ENCODE results near the gene ARID1B. TPM values are rescaled to one million over a fixed set of nuclear protein-coding genes. Genes with fewer than 3 reads are reported as not detected.

Gene ARID1B
- total RNA-seq, 1 donor from 2014 or later = 67.5 TPM

DNA sequence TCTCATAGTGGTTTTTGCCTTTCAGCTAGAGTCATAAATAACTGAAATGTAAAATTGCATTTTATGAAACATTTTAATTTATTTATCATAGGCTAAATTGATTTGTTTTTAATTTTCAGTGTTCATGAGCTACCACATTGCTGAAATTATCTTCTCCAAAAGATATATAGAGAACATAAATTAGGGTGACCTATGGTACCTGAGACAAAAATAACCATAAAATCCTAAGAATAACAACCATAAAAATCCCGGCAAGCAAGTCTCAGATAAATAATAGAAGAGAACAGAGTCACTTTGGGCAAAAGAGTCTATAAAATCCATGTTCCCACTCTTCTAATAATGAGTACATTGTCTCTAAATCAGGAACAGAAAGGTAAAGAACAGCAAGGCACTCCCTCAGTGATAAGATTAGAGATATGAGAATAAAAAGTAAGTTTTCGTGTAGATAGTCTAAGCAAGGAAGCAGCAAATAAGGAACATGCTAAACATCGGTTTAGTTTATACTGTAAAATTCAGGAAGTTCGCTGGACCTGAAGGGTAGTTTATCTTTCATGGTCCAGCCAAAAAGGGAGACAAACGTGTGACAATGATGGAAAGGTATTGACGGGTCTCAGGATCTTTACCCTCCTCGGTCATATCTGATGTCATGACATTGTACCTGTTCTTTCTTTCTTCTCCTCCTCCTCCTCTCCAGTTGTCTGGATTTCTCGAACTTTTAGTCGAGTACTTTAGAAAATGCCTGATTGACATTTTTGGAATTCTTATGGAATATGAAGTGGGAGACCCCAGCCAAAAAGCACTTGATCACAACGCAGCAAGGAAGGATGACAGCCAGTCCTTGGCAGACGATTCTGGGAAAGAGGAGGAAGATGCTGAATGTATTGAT is 428.5 kb downstream of the ARID1B start:
- H3K36me3 Mint-ChIP-seq (ENCODE audit: low read depth) = peaks cover 39% of the 10 kb centered on the region
- no peak for DNase-seq

DNA sequence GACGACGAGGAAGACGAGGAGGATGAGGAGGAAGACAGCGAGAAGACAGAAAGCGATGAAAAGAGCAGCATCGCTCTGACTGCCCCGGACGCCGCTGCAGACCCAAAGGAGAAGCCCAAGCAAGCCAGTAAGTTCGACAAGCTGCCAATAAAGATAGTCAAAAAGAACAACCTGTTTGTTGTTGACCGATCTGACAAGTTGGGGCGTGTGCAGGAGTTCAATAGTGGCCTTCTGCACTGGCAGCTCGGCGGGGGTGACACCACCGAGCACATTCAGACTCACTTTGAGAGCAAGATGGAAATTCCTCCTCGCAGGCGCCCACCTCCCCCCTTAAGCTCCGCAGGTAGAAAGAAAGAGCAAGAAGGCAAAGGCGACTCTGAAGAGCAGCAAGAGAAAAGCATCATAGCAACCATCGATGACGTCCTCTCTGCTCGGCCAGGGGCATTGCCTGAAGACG is 429.2 kb downstream of the ARID1B start:
- intact Hi-C loops (cut with micrococcal nuclease) = no loop called here
- H3K4me3 Mint-ChIP-seq = no peak overlapping the region
- H3K4me1 Mint-ChIP-seq = no peaks in the 10 kb centered on the region
- no peak overlapping the region for H3K27ac Mint-ChIP-seq
- no peak for DNase-seq
- no peaks in the 10 kb centered on the region for H3K27me3 Mint-ChIP-seq
- H3K36me3 Mint-ChIP-seq (ENCODE audit: low read depth) = peaks cover 33% of the 10 kb centered on the region
- H3K9me3 Mint-ChIP-seq = no peaks in the 10 kb centered on the region

More for the DNA sequence above, 428.5 kb downstream of the ARID1B start:
- intact Hi-C loops (cut with micrococcal nuclease) = no loop called here
- no peaks in the 10 kb centered on the region for H3K27me3 Mint-ChIP-seq
- H3K4me1 Mint-ChIP-seq = no peaks in the 10 kb centered on the region
- no peaks in the 10 kb centered on the region for H3K9me3 Mint-ChIP-seq
- H3K27ac Mint-ChIP-seq = no peak overlapping the region
- no peak overlapping the region for H3K4me3 Mint-ChIP-seq

DNA sequence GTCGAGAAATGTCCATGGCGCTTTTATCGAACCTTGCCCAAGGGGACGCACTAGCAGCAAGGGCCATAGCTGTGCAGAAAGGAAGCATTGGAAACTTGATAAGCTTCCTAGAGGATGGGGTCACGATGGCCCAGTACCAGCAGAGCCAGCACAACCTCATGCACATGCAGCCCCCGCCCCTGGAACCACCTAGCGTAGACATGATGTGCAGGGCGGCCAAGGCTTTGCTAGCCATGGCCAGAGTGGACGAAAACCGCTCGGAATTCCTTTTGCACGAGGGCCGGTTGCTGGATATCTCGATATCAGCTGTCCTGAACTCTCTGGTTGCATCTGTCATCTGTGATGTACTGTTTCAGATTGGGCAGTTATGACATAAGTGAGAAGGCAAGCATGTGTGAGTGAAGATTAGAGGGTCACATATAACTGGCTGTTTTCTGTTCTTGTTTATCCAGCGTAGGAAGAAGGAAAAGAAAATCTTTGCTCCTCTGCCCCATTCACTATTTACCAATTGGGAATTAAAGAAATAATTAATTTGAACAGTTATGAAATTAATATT is 430.4 kb downstream of the ARID1B start:
- Mint-ChIP-seq H3K27me3 (no peaks in the 10 kb centered on the region), H3K36me3 (ENCODE audit: low read depth) (peaks cover 29% of the 10 kb centered on the region), H3K4me3 (no peak overlapping the region), H3K27ac (no peak overlapping the region), H3K4me1 (no peaks in the 10 kb centered on the region), H3K9me3 (no peaks in the 10 kb centered on the region)
- DNase-seq = no peak
- intact Hi-C loops (cut with micrococcal nuclease) = no loop called here

DNA sequence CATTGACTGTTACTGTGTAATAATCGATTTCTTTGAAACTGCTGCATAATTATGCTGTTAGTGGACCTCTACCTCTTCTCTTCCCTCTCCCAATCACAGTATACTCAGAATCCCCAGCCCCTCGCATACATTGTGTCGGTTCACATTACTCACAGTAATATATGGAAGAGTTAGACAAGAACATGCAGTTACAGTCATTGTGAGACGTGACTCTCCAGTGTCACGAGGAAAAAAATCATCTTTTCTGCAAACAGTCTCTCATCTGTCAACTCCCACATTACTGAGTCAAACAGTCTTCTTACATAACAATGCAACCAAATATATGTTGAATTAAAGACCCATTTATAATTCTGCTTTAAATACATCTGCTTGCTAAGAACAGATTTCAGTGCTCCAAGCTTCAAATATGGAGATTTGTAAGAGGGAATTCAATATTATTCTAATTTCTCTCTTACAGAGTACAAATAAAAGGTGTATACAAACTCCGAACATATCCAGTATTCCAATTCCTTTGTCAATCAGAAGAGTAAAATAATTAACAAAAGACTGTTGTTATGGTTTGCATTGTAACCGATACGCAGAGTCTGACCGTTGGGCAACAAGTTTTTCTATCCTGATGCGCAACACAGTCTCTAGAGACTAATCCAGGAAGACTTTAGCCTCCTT is 432.8 kb downstream of the ARID1B start:
- Mint-ChIP-seq H3K4me1 (no peaks in the 10 kb centered on the region), H3K9me3 (no peaks in the 10 kb centered on the region), H3K27ac (peak overlapping the region; percentile 12), H3K4me3 (no peak overlapping the region), H3K36me3 (ENCODE audit: low read depth) (peaks cover 18% of the 10 kb centered on the region), H3K27me3 (no peaks in the 10 kb centered on the region)
- intact Hi-C loops (cut with micrococcal nuclease) = no loop called here
- no peak for DNase-seq

DNA sequence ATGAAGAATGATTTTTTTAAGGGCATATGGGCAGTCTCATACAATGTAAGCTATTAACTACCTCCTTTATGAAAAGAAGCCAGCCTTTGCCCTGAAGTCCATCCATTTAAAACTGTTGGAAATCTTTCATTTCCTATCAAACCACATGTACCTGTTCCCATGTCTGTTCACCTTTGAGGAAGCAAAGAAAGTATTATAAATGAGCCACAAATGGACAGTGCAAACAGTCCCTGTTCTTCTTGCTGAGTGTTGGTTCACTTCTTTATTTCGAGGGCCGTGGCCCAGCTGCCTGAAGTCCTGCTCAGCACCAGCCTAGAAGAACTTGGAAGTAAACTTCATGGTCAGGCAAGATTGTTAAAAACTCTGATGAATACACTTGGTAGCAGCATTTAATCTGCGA is 433.8 kb downstream of the ARID1B start:
- no peak overlapping the region for H3K27ac Mint-ChIP-seq
- intact Hi-C loops (cut with micrococcal nuclease) = no loop called here
- no peaks in the 10 kb centered on the region for H3K4me1 Mint-ChIP-seq
- H3K4me3 Mint-ChIP-seq = no peak overlapping the region
- peaks cover 14% of the 10 kb centered on the region for H3K36me3 Mint-ChIP-seq (ENCODE audit: low read depth)
- no peak for DNase-seq
- no peaks in the 10 kb centered on the region for H3K27me3 Mint-ChIP-seq
- no peaks in the 10 kb centered on the region for H3K9me3 Mint-ChIP-seq

DNA sequence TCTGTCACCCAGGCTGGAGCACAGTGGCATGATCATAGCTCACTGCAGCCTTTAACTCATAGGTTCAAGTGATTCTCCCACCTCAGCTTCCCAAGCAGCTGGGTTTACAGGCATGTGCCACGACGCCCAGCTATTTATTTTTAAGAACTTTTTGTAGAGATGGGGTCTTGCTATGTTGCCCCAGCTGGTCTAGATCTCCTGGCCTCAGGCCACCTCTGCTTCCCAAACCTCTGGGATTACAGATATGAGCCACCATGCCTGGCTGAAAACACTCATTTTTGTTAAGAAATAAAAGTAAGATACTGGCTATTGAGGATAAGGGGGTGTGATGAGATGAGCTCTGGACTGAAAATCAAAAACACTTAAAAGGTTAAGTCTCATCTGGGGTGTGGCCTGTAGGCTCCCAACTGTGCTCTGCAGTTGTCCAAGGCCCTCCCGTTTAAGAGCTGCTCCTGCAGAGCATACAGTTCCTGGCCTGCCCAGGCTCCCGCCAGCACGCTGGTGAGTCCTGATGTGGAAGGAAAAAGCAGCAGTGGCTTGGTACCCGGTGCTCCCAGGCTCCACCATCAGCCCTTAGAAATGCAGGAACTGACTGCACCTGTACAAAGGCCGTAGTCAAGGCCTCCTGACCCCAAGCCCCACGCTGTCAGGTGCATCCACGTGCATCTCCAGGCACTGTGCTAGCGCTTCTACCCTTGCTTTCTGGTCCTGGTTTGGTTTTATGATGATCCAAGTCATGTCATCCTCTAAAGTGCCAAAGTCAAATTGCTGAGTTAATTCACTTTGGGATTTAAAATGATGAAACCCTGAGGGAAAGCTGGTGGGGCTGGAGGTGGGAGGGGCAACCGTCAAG is 434.7 kb downstream of the ARID1B start:
- H3K27me3 Mint-ChIP-seq = no peaks in the 10 kb centered on the region
- intact Hi-C loops (cut with micrococcal nuclease) = no loop called here
- H3K9me3 Mint-ChIP-seq = no peaks in the 10 kb centered on the region
- no peak overlapping the region for H3K4me3 Mint-ChIP-seq
- no peak overlapping the region for H3K27ac Mint-ChIP-seq
- H3K36me3 Mint-ChIP-seq (ENCODE audit: low read depth) = peaks cover 7% of the 10 kb centered on the region
- H3K4me1 Mint-ChIP-seq = no peaks in the 10 kb centered on the region
- DNase-seq = no peak

DNA sequence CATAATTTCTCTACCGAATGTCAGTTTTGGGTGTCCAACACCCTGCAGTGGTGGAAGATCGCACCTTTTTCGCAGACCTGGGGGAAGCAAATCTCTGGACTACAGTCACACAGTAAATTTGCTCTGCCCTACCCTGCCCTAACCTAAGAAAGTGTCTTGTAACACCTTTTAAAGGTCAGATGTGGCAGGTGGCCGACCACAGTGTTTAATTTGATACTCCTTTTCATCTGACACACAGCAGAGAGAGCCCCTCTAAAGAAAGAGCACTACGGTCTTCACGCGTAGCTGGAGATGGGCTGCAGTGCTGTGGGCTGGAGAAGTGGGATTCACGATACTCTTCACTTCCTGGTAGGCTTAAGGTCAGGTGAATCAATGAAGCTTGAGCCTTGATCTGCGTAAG is 436.2 kb downstream of the ARID1B start:
- Mint-ChIP-seq H3K4me1 (no peaks in the 10 kb centered on the region), H3K27me3 (no peaks in the 10 kb centered on the region), H3K4me3 (no peak overlapping the region), H3K9me3 (no peaks in the 10 kb centered on the region), H3K36me3 (ENCODE audit: low read depth) (no peaks in the 10 kb centered on the region), H3K27ac (no peak overlapping the region)
- intact Hi-C loops (cut with micrococcal nuclease) = no loop called here
- no peak for DNase-seq

DNA sequence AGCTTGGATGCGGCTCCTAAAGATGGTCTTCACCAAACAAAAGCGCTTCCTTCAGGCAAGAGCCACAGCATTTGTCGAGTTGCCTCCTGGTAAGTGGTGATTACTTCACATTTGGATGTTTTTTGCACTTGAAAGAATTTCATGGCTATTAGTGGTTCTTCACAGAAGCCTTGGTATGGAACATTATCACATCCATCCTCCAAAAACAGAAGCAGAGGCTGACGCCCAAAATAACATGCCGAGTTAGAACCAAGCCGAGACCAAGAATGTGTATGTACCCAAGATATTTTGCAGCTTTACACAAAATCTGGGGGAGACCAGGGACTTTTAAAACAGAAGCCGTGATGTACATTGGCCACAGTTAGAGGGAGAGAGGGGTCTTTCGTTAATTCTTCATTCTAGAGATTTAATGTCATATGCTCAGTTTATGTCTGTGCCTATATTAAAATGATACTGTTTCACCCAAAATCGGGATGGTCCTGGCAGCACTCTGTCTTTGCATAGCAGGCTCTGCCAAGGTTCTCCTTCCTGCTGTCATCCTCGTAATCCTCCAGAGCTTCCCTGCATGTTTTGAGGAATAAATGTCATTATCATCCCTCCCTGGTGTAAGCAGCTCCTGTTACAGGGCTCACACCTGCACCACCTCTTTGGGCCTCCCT is 436.9 kb downstream of the ARID1B start:
- DNase-seq = no peak
- intact Hi-C loops (cut with micrococcal nuclease) = no loop called here
- Mint-ChIP-seq H3K4me3 (no peak overlapping the region), H3K4me1 (no peaks in the 10 kb centered on the region), H3K36me3 (ENCODE audit: low read depth) (no peaks in the 10 kb centered on the region), H3K27me3 (no peaks in the 10 kb centered on the region), H3K9me3 (no peaks in the 10 kb centered on the region), H3K27ac (no peak overlapping the region)

DNA sequence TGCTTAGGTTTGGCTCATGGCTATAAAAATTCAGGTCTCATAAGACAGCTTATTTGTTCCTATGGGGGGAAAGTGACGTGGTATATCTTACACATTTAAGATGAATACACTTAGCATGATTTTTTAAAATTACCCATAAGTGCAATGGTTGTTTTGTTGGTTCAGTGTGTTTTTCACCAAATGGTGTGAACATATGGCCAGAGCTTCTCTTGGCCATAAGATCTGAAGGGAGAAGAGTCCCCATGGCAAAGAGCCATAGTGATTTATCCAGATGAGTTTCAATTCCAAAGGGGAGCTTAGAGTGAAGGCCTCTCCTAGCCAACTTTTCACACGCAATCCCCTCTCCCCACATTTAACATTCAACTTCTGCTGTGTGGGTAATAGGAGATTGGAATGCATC is 438.5 kb downstream of the ARID1B start:
- intact Hi-C loops (cut with micrococcal nuclease) = no loop called here
- Mint-ChIP-seq H3K27ac (no peak overlapping the region), H3K36me3 (ENCODE audit: low read depth) (no peaks in the 10 kb centered on the region), H3K4me1 (peaks cover 2% of the 10 kb centered on the region), H3K9me3 (no peaks in the 10 kb centered on the region), H3K4me3 (no peak overlapping the region), H3K27me3 (no peaks in the 10 kb centered on the region)
- DNase-seq = no peak

DNA sequence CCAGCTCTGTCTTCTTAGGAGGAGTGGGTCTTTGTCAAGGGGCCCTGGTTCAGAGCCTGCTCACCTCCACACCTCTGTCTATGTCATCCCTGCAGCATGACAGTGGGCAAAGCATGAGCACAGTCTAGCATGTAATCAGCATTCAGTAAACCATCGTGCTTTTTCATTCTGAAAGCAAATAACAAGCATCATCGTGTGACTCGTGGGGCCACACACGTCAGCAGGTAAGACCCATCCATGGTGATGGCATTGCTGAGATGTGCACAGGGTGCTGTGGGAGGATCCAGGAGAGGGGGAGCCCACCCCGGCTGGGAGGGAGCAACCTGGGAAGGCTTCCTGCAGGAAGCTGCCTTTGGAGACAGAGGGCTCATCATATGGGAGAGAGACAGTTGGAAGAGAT is 439.4 kb downstream of the ARID1B start:
- Mint-ChIP-seq H3K27me3 (no peaks in the 10 kb centered on the region), H3K36me3 (ENCODE audit: low read depth) (no peaks in the 10 kb centered on the region), H3K27ac (no peak overlapping the region), H3K4me3 (no peak overlapping the region), H3K9me3 (no peaks in the 10 kb centered on the region), H3K4me1 (peaks cover 8% of the 10 kb centered on the region)
- intact Hi-C loops (cut with micrococcal nuclease) = no loop called here
- no peak for DNase-seq

DNA sequence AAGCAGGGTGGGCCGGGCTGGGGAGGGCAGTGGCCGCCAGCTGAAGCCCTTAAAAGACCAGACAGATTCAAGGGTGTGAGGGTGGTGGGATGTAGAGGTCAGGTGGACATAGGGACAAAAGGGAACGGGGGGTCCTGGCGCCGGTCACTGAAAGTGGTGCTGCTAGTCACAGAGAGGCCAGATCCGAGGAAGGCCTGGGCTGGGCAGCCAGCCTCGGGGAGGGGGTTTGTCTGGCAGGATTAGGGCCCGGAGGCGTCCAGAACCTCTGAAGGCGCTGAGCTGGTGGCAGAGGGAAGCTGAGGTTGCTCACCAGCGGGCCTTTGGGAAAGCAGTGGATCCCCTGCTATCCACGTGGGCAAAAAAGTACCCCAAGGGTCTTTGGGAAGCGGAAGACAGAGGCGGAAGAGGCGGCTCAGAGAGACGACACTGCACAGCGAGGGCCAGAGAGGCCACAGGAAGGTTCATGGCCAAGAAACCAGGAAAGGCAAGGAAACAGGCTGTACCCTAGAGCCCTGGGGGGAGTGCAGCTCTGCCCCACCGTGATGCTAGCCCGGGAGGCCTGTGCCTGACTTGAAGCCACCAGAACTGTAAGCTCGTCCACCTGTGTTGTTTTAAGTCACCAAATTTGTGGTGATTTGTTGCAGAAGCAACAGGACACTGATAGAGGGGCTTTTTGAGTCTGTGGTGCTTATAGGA is 440.2 kb downstream of the ARID1B start:
- Mint-ChIP-seq H3K27me3 (no peaks in the 10 kb centered on the region), H3K36me3 (ENCODE audit: low read depth) (no peaks in the 10 kb centered on the region), H3K4me3 (no peak overlapping the region), H3K27ac (no peak overlapping the region), H3K4me1 (peaks cover 10% of the 10 kb centered on the region), H3K9me3 (no peaks in the 10 kb centered on the region)
- DNase-seq = no peak
- intact Hi-C loops (cut with micrococcal nuclease) = no loop called here

DNA sequence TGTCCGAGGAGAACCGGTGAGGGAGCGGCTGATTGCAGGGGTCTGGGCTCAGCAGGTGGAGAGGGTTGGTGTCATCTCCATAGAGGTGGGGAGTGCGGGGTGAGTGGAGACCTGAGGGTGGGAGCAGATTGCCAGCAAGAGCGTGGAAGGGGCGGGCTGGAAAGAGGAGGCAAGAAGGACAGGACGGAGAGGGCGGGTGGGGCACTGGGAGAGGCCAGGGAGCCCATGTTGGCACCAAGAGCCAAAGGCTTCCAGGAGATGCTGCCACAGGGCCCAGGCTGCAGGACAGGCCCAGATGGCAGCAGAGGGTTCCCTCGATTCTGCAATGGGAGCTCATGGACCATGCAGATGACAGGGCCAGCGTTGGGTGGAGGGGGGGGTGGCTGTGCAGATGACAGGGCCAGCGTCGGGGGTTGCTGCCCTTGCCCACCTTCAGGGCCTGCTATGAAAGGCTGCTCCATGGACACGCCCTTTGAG is 440.8 kb downstream of the ARID1B start:
- no peaks in the 10 kb centered on the region for H3K9me3 Mint-ChIP-seq
- H3K4me3 Mint-ChIP-seq = no peak overlapping the region
- H3K27me3 Mint-ChIP-seq = no peaks in the 10 kb centered on the region
- no peak for DNase-seq
- intact Hi-C loops (cut with micrococcal nuclease) = no loop called here
- H3K36me3 Mint-ChIP-seq (ENCODE audit: low read depth) = no peaks in the 10 kb centered on the region
- H3K27ac Mint-ChIP-seq = no peak overlapping the region
- peaks cover 16% of the 10 kb centered on the region for H3K4me1 Mint-ChIP-seq
